Measurements from ENCODE around the gene SNRNP48.

DNA sequence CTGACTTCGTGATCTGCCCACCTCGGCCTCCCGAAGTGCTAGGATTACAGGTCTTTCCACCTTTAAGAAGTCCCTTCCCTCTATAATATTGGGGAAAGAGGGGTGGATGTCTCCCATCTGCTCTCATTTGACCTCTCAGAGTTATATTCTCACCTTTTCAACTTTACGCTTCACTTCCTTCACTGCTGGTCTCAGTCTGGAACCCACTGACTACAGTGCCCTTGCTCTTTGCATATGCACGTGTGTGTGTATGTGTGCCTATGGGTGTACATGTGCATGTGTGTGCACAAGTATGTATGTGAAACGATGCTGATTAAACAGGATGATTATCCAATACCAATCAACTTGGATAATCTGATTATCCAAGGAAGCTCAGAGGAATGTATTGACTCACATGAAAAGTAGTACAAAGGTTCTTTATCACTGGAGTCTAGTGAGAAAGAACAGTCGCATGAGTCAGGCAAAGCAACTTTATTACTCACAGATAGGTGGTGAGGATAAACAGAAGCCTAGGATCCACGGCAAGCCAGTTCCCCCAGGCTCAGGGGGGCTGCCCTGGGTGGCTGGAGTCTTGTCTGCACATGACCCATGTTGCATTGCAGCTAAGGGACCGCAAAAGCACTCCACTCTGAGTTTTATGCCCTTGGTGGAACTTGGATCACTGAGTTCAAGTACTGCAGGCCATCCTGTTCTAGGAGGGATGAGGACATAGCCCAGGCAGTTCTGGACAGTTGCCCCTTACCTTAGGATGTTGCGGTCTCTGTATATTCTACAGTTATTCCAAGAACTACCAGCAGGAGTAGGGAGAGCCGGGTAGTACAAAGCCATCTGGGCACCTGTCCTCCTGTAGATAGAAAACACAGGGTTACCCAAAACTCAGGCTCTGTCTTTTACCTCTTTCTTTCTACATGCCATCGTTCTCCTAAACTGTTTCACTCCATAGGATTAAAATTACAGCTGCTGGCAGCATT is 50.9 kb downstream of the SNRNP48 start:
- TF ChIP-seq, protein P1, sequence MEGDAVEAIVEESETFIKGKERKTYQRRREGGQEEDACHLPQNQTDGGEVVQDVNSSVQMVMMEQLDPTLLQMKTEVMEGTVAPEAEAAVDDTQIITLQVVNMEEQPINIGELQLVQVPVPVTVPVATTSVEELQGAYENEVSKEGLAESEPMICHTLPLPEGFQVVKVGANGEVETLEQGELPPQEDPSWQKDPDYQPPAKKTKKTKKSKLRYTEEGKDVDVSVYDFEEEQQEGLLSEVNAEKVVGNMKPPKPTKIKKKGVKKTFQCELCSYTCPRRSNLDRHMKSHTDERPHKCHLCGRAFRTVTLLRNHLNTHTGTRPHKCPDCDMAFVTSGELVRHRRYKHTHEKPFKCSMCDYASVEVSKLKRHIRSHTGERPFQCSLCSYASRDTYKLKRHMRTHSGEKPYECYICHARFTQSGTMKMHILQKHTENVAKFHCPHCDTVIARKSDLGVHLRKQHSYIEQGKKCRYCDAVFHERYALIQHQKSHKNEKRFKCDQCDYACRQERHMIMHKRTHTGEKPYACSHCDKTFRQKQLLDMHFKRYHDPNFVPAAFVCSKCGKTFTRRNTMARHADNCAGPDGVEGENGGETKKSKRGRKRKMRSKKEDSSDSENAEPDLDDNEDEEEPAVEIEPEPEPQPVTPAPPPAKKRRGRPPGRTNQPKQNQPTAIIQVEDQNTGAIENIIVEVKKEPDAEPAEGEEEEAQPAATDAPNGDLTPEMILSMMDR (IDR thresholded peaks at IDR 0.05): no peak
- TF ChIP-seq POLR2A (IDR thresholded peaks at IDR 0.05): no peak

All from uterus (tissue), 2 donors.